ENCODE results near the gene TBC1D1. TPM values are rescaled to one million over a fixed set of nuclear protein-coding genes. Genes with fewer than 3 reads are reported as not detected.

The TBC1D1 gene
- total RNA-seq, 4 donors from 2014 or later: 66.2 to 120 (median 87.9) TPM

DNA sequence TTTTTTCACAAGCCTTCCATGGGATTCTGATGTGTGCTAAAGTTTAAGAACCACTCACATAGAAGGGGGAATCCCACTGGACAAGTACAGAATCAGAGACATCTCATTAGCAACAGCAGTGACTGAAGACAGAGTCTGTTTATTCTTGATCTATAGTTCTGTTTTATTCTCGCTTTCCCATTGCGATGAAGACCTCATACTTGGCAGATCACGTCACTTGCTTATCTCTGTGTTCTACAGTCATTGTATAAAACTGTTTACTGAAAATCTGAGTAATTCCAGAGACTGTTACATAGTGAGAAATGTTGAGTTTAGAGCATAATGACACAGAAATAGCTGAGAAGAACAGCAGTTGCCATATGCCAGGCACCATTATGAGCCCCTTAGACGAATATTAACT lies 254.9 kb downstream of the TBC1D1 start:
- Histone ChIP-seq H3K27ac (no peak overlapping the region), H3K9me3 (no peaks in the 10 kb centered on the region)
- DNase-seq: no peak

DNA sequence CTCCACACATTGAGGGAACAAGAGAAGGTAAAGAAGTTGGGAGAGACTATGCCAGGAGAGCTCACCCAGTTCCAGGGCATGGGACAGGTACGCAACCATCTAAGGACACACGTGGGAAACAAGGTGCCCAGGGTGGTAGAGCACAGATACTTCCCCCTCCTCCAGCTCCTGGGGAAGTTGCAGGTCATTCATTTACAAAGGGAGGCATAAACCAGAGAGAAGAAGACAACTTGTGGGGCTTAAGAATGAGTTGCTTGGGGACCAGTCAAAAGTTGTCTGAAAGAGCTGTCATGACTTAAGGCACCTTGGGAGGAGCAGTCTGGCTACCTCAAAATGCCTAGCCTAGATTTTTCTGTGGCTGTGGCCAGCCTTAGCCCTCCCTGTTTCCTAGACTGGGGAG lies 255.5 kb downstream of the TBC1D1 start:
- Histone ChIP-seq H3K4me1 (no peaks in the 10 kb centered on the region), H3K36me3 (no peaks in the 10 kb centered on the region), H3K9me3 (no peaks in the 10 kb centered on the region), H3K4me3 (no peak overlapping the region), H3K27ac (no peak overlapping the region), H3K27me3 (no peaks in the 10 kb centered on the region)
- no peak for TF ChIP-seq POLR2A (IDR thresholded peaks at IDR 0.05)
- TF ChIP-seq, protein P1, sequence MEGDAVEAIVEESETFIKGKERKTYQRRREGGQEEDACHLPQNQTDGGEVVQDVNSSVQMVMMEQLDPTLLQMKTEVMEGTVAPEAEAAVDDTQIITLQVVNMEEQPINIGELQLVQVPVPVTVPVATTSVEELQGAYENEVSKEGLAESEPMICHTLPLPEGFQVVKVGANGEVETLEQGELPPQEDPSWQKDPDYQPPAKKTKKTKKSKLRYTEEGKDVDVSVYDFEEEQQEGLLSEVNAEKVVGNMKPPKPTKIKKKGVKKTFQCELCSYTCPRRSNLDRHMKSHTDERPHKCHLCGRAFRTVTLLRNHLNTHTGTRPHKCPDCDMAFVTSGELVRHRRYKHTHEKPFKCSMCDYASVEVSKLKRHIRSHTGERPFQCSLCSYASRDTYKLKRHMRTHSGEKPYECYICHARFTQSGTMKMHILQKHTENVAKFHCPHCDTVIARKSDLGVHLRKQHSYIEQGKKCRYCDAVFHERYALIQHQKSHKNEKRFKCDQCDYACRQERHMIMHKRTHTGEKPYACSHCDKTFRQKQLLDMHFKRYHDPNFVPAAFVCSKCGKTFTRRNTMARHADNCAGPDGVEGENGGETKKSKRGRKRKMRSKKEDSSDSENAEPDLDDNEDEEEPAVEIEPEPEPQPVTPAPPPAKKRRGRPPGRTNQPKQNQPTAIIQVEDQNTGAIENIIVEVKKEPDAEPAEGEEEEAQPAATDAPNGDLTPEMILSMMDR (IDR thresholded peaks at IDR 0.05): no peak
- no peak for DNase-seq

More for the DNA sequence above, 254.9 kb downstream of the TBC1D1 start:
- Histone ChIP-seq H3K4me3 (no peak overlapping the region), H3K36me3 (no peaks in the 10 kb centered on the region), H3K27me3 (no peaks in the 10 kb centered on the region), H3K4me1 (no peaks in the 10 kb centered on the region)
- TF ChIP-seq, protein P1 (IDR thresholded peaks at IDR 0.05): no peak
- TF ChIP-seq POLR2A (IDR thresholded peaks at IDR 0.05): no peak

DNA sequence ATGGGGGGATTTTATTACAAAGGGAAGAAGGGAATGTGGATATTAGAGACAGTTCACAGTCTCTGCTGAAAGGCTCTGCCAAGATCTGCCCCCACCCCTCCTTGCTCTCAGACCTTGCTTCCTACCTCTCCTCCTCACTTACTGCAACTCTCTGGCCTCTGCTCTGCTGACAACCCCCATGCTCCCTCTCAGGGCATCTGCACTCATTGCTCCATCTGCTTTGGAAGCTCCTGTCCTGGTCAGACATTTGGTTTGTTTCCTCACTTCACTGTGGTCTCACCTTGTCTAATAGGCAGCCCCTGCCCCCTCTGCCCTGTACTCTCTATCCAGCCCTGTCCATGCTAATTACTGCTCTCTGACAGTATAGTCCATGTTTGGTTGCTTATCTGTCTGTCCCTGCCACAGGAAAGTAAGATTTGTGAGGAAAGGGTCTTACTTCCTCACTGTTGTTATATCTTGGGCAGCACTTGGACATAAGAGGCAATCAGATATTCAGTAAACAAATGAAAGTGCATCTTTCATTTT lies 258.6 kb downstream of the TBC1D1 start:
- DNase-seq: no peak
- Histone ChIP-seq H3K27ac (no peak overlapping the region), H3K27me3 (no peaks in the 10 kb centered on the region), H3K4me1 (peaks cover 0 to 3% (median 1%) of the 10 kb centered on the region in 4 donors), H3K36me3 (no peaks in the 10 kb centered on the region), H3K9me3 (no peaks in the 10 kb centered on the region), H3K4me3 (no peak overlapping the region)
- TF ChIP-seq POLR2A (IDR thresholded peaks at IDR 0.05): no peak
- TF ChIP-seq, protein P1 (IDR thresholded peaks at IDR 0.05): no peak

DNA sequence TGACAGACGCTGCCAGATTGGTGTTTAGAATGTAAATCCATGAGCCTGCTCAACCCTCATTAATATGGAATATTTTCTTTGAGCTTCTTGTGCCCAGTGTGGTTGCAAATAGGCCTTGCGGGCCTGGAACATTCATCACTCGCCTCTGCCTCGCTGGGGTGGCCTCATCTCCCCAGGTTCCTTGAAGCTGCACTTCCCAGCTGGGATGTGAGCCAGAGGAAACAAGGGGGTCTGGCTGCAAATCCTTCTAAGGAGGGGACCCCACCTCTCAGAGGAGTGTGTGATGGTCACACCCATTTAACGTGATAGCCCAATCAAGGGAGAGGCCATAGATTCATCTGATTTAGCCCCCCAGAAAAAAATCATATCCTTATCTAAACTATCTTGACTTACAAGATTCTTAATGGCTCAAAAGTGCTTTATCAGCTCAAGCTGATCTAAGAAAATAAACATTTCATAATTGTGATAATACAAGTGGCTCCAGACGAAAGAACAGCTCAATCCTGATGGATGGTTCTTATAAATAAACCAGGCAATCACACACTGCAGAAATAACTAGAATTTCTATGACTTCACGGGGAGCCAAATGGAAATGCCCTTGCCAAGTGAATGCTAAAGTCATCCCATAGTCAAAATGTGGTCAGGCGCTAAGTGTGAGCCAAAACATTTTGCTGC lies 259.2 kb downstream of the TBC1D1 start:
- Histone ChIP-seq H3K4me3 (no peak overlapping the region), H3K36me3 (no peaks in the 10 kb centered on the region), H3K27me3 (no peaks in the 10 kb centered on the region), H3K27ac (no peak overlapping the region), H3K9me3 (no peaks in the 10 kb centered on the region), H3K4me1 (peaks cover 0 to 9% (median 5%) of the 10 kb centered on the region in 4 donors)
- DNase-seq: no peak
- TF ChIP-seq, protein P1 (IDR thresholded peaks at IDR 0.05): no peak
- TF ChIP-seq POLR2A (IDR thresholded peaks at IDR 0.05): no peak

DNA sequence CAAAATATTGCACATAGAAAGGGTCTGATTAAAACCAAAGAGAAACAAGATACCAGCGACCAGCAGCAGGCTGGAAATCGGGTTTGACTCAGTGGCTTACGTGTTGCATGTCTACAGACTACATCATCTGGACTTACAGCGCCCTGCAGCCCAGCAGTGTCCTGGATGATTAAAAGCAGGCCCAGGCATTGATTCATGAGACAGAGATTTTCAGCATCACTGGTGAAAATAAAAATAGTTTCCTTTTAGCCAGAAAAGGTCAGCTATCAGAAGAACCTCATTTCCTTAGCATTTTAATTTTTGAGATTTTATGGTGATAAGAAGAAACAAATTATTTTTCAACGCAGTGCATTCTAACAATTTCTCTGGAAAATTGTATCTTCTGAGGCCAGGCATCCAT lies 259.9 kb downstream of the TBC1D1 start:
- no peak overlapping the region for H3K27ac ChIP-seq
- DNase-seq: no peak
- no peaks in the 10 kb centered on the region for H3K9me3 ChIP-seq
- H3K4me1 ChIP-seq: peaks cover 3 to 9% (median 6%) of the 10 kb centered on the region in 4 donors
- H3K27me3 ChIP-seq: no peaks in the 10 kb centered on the region
- TF ChIP-seq POLR2A (IDR thresholded peaks at IDR 0.05): no peak
- TF ChIP-seq, protein P1 (IDR thresholded peaks at IDR 0.05): no peak
- H3K36me3 ChIP-seq: no peaks in the 10 kb centered on the region
- H3K4me3 ChIP-seq: no peak overlapping the region
